Karpas-422 (cell line): ENCODE measurements around the gene PHF20. TPM values are rescaled to one million over a fixed set of nuclear protein-coding genes. Genes with fewer than 3 reads are reported as not detected.
"Not testable (repeated sequence)": the region's sequence is repeated elsewhere in the genome, so short reads cannot be mapped to it uniquely, and the experiment has no call there.

ENCODE experiments used
- DNase-seq: peaks from one replicate; pipeline ENCODE4 v3.0.0-alpha.2; 2015
- H2AFZ ChIP-seq: fragments of 200-600 bp; sonication (generic); 2 replicates; pipeline ENCODE4 v1.6.1; 2014; ENCODE audit warnings: antibody characterized with exemption, low read length, mixed read lengths
- H3K27ac ChIP-seq: fragments of 200-600 bp; sonication (generic); 2 replicates; pipeline ENCODE4 v1.5.1; 2014; ENCODE audit warnings: mild to moderate bottlenecking, low read length, moderate library complexity
- H3K27me3 ChIP-seq: fragments of 200-600 bp; sonication (generic); 2 replicates; pipeline ENCODE4 v1.6.1; 2014; ENCODE audit warnings: low read length, mixed read lengths
- H3K36me3 ChIP-seq: fragments of 200-600 bp; sonication (generic); 2 replicates; pipeline ENCODE4 v1.6.1; 2014; ENCODE audit warnings: low read length, mixed read lengths; ENCODE audit not compliant: insufficient read depth
- H3K4me1 ChIP-seq: fragments of 200-600 bp; sonication (generic); 2 replicates; pipeline ENCODE4 v1.6.1; 2014; ENCODE audit warnings: mild to moderate bottlenecking, low read length, mixed read lengths
- H3K4me2 ChIP-seq: fragments of 200-600 bp; sonication (generic); 2 replicates; pipeline ENCODE4 v1.6.1; 2014; ENCODE audit warnings: low read length, low read depth, mild to moderate bottlenecking; ENCODE audit not compliant: poor library complexity, severe bottlenecking
- H3K4me3 ChIP-seq: fragments of 200-600 bp; sonication (generic); 2 replicates; pipeline ENCODE4 v1.5.1; 2014; ENCODE audit warnings: mild to moderate bottlenecking, antibody characterized with exemption, low read length, mixed read lengths
- H3K79me2 ChIP-seq: fragments of 200-600 bp; sonication (generic); 2 replicates; pipeline ENCODE4 v1.6.1; 2014; ENCODE audit warnings: mild to moderate bottlenecking, low read length, mixed read lengths
- H3K9ac ChIP-seq: fragments of 200-600 bp; sonication (generic); 2 replicates; pipeline ENCODE4 v1.6.0; 2014; ENCODE audit warnings: low read length
- H3K9me2 ChIP-seq: fragments of 200-600 bp; sonication (generic), shearing (Covaris generic); replicated peaks from 2 replicates; pipeline ENCODE4 v1.6.0; 2014; ENCODE audit warnings: mild to moderate bottlenecking, low read length, moderate library complexity; ENCODE audit not compliant: insufficient read depth
- H3K9me3 ChIP-seq: fragments of 300-700, 200-600 bp; sonication (generic); 2 replicates; pipeline ENCODE4 v1.6.1; 2014; ENCODE audit warnings: low read length, mixed read lengths
- H4K20me1 ChIP-seq: fragments of 200-600 bp; sonication (generic); 2 replicates; pipeline ENCODE4 v1.6.1; 2014; ENCODE audit warnings: mild to moderate bottlenecking, antibody characterized with exemption, low read length, low read depth; ENCODE audit not compliant: insufficient read depth
- total RNA-seq: library from RNA; depleted of rRNA; stranded (reverse); fragments of >200 nt; shearing (Covaris generic); gene quantifications from 2 replicates; pipeline ENCODE4 v1.2.3, GENCODE V29; 2014; ENCODE audit warnings: low replicate concordance; rRNA removed

PHF20 gene
- total RNA-seq, result 27.8 and 41.7 TPM in 2 replicates

- peak; percentile 98 for DNase-seq
- peaks cover 5% of the 10 kb centered on the region; the same call in 1 of the 2 replicates for H3K36me3 ChIP-seq
- H3K4me3 ChIP-seq, result peak within 1 kb of the TSS; percentile 77
- peaks cover 32% of the 10 kb centered on the region for H3K4me1 ChIP-seq
- peak within 1 kb of the TSS; percentile 51 for H3K27ac ChIP-seq
- peaks cover 46% of the 10 kb centered on the region for H3K79me2 ChIP-seq
- H4K20me1 ChIP-seq, result no peaks in the 10 kb centered on the region
- H2AFZ ChIP-seq, result peak within 1 kb of the TSS; percentile 22; the same call in 1 of the 2 replicates
- no peaks in the 10 kb centered on the region for H3K9me3 ChIP-seq
- no peaks in the 10 kb centered on the region for H3K9me2 ChIP-seq
- peak within 1 kb of the TSS; percentile 79 for H3K9ac ChIP-seq
- no peaks in the 10 kb centered on the region for H3K27me3 ChIP-seq
- peak within 1 kb of the TSS; percentile 88 for H3K4me2 ChIP-seq
Observed at GRCh38 chr20:35771689-35772562, at the start of gene PHF20. TSS of gene PHF20 (plus strand) at chr20:35772015. CDS start at chr20:35801523, 29,508 bp downstream.

- not testable (repeated sequence) for H3K27me3 ChIP-seq, H3K9me3 ChIP-seq, H3K4me2 ChIP-seq, H3K4me3 ChIP-seq, H2AFZ ChIP-seq, H3K27ac ChIP-seq, H3K4me1 ChIP-seq, H3K9me2 ChIP-seq, DNase-seq, H3K9ac ChIP-seq
- peaks cover 58% of the 10 kb centered on the region for H4K20me1 ChIP-seq
- H3K79me2 ChIP-seq, result peaks cover 82% of the 10 kb centered on the region
- peaks cover 80% of the 10 kb centered on the region for H3K36me3 ChIP-seq
Observed at GRCh38 chr20:35723275-35723639, 48.6 kb upstream of the PHF20 start.

GRCh38 chr20:35723652-35724320 is 48.0 kb upstream of the PHF20 start:
- H3K27ac ChIP-seq, H3K4me1 ChIP-seq, H3K9me2 ChIP-seq, DNase-seq, H2AFZ ChIP-seq, H3K4me2 ChIP-seq, H3K9ac ChIP-seq, H3K4me3 ChIP-seq, H3K27me3 ChIP-seq, H3K9me3 ChIP-seq: not testable (repeated sequence)
- Histone ChIP-seq H4K20me1 (peaks cover 58% of the 10 kb centered on the region), H3K36me3 (peaks cover 76% of the 10 kb centered on the region), H3K79me2 (peaks cover 84% of the 10 kb centered on the region)

- peaks cover 84% of the 10 kb centered on the region for H3K79me2 ChIP-seq
- no peak overlapping the region for H3K9ac ChIP-seq
- no peak overlapping the region for H3K4me2 ChIP-seq
- H4K20me1 ChIP-seq, result peaks cover 63% of the 10 kb centered on the region
- H3K27ac ChIP-seq, result no peak overlapping the region
- H3K9me2 ChIP-seq, result no peaks in the 10 kb centered on the region
- no peak overlapping the region for H3K4me3 ChIP-seq
- peaks cover 75% of the 10 kb centered on the region for H3K36me3 ChIP-seq
- H3K27me3 ChIP-seq, result no peaks in the 10 kb centered on the region
- H3K4me1 ChIP-seq, result no peaks in the 10 kb centered on the region
- no peak overlapping the region for H2AFZ ChIP-seq
- DNase-seq, result no peak
- no peaks in the 10 kb centered on the region for H3K9me3 ChIP-seq
Observed at GRCh38 chr20:35724321-35725230, 47.2 kb upstream of the PHF20 start.

DNA sequence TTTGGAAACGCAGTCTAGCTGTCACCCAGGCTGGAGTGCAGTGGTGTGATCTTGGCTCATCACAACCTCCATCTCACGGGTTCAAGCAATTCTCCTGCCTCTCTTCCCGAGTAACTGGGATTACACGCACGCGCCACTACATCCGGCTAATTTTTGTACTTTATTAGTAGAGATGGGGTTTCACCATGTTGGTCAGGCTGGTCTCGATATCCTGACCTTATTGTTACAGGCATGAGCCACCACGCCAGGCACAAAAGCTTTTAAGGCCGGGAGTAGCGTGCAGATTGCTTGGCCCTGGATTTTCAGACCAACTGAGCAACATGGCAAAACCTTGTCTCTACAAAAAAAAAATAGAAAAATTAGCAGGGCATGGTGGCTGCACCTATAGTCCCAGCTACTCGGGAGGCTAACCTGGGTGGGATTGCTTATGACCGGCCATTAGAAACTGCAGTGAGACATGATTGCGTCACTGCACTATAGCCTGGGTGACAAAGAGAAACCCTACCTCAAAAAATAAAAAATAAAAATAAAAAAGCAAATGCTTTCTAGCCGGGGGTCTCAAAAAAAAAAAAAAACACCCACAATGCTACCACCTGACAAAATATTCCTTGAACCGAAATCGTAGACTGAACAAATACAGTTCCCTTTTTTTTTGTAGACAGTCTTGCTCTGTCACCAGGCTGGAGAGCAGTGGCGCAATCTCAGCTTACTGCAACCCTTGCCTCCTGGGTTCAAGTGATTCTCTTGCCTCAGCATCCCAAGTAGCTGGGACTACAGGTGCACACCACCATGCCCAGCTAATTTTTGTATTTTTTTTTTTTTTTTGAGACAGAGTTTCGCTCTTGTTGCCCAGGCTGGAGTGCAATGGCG is 44.7 kb upstream of the PHF20 start:
- Histone ChIP-seq H3K4me1 (no peaks in the 10 kb centered on the region), H3K79me2 (peaks cover 86% of the 10 kb centered on the region)

GRCh38 chr20:35729283-35729807 is 42.5 kb upstream of the PHF20 start:
- Histone ChIP-seq H4K20me1 (peaks cover 78% of the 10 kb centered on the region), H3K4me1 (no peaks in the 10 kb centered on the region; the same call in 1 of the 2 replicates), H3K27ac (no peak overlapping the region), H3K9me3 (no peaks in the 10 kb centered on the region), H3K79me2 (peaks cover 92% of the 10 kb centered on the region), H3K4me3 (no peak overlapping the region), H3K4me2 (no peak overlapping the region), H3K9ac (no peak overlapping the region), H2AFZ (no peak overlapping the region), H3K9me2 (no peaks in the 10 kb centered on the region), H3K27me3 (no peaks in the 10 kb centered on the region), H3K36me3 (peaks cover 79% of the 10 kb centered on the region)
- no peak for DNase-seq

More for the DNA sequence above, 44.7 kb upstream of the PHF20 start:
- H3K9ac ChIP-seq, result no peak overlapping the region
- no peak overlapping the region for H2AFZ ChIP-seq
- H4K20me1 ChIP-seq, result peaks cover 69% of the 10 kb centered on the region
- H3K27me3 ChIP-seq, result no peaks in the 10 kb centered on the region
- H3K27ac ChIP-seq, result no peak overlapping the region
- no peak for DNase-seq
- H3K9me2 ChIP-seq, result no peaks in the 10 kb centered on the region
- peaks cover 76% of the 10 kb centered on the region for H3K36me3 ChIP-seq
- H3K4me2 ChIP-seq, result no peak overlapping the region
- H3K9me3 ChIP-seq, result no peaks in the 10 kb centered on the region
- H3K4me3 ChIP-seq, result no peak overlapping the region

DNA sequence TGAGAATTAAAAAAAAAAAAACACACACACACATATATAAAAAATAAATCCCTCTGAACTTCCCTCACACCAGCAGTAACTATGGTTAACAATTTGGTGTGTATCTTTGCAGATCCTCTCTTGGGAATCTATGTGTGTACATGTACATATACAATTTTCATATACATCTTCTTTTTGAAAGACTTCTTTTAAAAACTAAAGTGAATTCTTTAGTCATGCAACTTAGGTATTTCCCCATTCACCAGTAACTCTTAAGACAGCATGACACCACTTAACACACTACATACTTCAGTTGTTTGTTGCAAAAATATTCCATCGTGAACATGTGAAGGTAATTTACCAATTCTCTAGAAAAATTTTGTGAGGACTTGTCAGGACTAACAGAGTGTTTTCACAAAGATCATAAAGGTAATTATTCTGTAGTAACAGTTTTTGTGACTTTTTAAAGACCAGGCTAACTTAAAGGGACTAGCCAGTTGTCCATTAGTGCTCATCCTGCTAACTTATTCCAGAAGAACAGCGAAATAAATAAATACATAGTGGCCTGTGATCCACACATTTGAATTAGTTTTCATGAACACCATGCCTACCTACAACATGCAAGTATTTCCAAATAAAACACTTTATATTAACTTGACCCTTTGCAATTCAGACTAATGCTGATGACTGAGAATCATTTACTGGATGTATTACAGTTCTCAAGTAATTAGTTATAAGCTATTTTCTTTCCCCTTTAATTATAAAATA is 41.8 kb upstream of the PHF20 start:
- H3K4me2 ChIP-seq, result no peak overlapping the region
- H3K36me3 ChIP-seq, result peaks cover 81% of the 10 kb centered on the region
- no peak overlapping the region for H3K4me3 ChIP-seq
- no peak overlapping the region for H3K27ac ChIP-seq
- no peaks in the 10 kb centered on the region for H3K9me3 ChIP-seq
- no peak overlapping the region for H3K9ac ChIP-seq
- peaks cover 3% of the 10 kb centered on the region; the same call in 1 of the 2 replicates for H3K4me1 ChIP-seq
- H2AFZ ChIP-seq, result no peak overlapping the region
- H3K27me3 ChIP-seq, result no peaks in the 10 kb centered on the region
- H3K79me2 ChIP-seq, result peaks cover 92% of the 10 kb centered on the region
- H3K9me2 ChIP-seq, result no peaks in the 10 kb centered on the region
- H4K20me1 ChIP-seq, result peaks cover 81% of the 10 kb centered on the region
- DNase-seq, result no peak
